CD4-positive, alpha-beta T cell treated with Interleukin-17A for 1 hour (primary cell): ENCODE results near the gene TRERF1.
"Not testable (repeated sequence)": the region's sequence is repeated elsewhere in the genome, so short reads cannot be mapped to it uniquely, and the experiment has no call there.

Source experiments
- DNase-seq: peaks from one replicate; pipeline ENCODE4 v3.0.0-alpha.2; 2020

The TRERF1 gene

GRCh38 chr6:42332916-42333315, 118.8 kb downstream of the TRERF1 start:
- DNase-seq = no peak

DNA sequence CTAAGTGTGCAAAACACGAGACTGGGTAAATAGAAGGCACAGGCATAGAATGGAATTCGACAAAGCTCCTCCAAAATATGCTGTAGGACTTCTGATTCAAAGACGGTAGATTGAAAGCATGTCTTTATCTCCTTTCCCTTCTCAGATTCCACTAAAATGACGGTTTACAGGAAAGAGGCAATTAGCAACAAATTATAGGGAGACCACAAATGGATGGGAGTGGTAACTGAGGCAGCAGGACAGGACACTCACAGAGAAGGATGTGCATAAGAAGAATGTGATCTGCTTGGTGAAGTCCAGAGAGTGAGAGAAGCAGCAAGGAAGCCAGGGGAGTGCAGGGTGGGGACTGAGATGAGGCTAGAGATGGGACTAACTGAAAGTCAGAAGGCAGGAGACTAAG, 120.7 kb downstream of the TRERF1 start:
- no peak for DNase-seq

DNA sequence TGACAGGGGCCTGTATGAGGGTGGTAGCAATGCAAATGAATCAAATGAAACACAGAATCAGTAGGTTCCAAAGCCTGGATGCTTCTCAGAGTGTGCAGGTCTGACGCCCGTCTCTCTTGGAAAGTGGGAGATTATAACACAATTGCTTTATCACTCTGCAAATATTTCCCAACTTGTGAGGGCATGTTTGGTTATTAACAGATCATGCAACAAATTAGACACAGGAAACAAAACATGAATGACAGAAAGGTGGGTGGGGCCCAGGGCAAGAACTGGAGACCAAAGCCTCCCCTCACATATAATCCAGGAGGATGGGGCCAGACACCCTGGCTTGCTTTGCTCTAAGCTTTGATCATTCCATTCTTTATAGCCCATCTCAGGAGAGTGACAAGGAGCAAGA, 125.5 kb downstream of the TRERF1 start:
- DNase-seq = no peak

- not testable (repeated sequence) for DNase-seq
Observed at GRCh38 chr6:42324656-42325324, 126.9 kb downstream of the TRERF1 start.

GRCh38 chr6:42322676-42323075, 129.1 kb downstream of the TRERF1 start:
- DNase-seq = no peak

DNA sequence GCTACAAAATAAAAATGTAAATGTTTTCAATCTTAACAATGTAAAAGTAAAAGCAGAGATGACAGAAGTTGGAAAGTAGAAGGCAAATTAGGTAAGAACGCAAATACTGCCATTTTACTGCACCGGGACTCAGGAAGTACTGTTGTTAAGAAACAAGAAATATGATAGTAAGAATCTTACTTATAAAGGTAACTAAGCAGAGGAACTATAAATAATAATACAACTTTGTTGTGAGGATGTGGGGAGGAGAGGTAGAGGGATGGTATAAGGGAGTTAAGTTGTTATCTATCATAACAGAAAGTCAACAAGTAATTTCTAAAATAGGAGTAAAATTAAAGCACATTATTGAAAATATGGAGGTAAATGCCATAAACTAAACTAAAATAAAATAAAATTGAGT, 129.8 kb downstream of the TRERF1 start:
- no peak for DNase-seq

GRCh38 chr6:42320762-42321161, 131.0 kb downstream of the TRERF1 start:
- DNase-seq = no peak

DNA sequence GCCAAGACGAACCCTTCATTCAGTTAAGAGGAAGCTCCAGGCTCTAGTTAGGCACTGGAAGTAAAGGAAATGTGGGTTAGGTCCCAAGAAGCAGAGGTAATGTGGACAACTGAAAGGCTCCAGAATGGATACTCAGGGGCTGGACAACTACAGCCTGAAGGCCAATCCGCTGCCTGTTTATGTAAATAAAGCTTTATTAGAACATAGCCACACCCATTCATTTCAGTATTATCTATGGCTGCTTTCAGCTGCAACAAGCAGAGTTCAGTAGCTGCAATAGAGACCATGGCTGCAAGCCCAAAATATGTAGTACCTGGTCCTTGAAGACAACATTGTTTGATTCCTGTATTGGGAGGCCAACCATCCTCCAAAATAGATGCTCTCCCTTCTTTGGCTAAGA, 133.2 kb downstream of the TRERF1 start:
- DNase-seq = no peak

GRCh38 chr6:42316981-42317380, 134.7 kb downstream of the TRERF1 start:
- DNase-seq = no peak

- no peak for DNase-seq
Observed at GRCh38 chr6:42315991-42316970, 135.4 kb downstream of the TRERF1 start.

- no peak for DNase-seq
Observed at GRCh38 chr6:42315259-42315990, 136.3 kb downstream of the TRERF1 start.

- no peak for DNase-seq
Observed at GRCh38 chr6:42314571-42315258, 137.0 kb downstream of the TRERF1 start.

DNA sequence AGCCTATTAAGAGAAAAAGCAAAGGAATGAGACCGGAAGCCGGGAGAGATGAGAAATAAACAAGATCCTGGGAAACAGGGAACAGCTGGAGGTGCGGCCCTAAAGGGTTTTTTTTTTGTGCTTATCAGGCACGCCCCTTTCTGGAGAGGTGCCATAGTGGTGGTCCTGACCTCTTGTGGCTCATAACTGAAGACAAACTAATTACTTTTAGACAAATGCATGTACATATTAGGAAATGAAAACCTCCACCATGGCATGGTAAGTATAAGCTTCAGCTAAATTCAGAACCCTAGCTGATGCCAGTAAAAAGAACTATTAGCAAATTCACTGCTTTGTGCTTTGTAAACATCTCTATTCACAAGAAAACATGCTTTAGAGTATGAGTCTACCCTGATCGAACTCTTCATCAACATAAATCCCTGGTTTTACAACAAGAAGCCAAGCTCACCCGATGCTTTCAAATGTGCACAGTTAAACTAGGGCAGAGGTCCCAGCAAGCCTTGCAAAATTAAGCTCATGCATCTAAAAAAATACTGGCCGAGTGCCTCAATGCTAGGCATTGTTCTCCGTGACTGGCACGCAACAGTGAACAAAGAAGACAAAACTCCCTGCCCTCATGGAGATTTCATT, 137.7 kb downstream of the TRERF1 start:
- no peak for DNase-seq

DNA sequence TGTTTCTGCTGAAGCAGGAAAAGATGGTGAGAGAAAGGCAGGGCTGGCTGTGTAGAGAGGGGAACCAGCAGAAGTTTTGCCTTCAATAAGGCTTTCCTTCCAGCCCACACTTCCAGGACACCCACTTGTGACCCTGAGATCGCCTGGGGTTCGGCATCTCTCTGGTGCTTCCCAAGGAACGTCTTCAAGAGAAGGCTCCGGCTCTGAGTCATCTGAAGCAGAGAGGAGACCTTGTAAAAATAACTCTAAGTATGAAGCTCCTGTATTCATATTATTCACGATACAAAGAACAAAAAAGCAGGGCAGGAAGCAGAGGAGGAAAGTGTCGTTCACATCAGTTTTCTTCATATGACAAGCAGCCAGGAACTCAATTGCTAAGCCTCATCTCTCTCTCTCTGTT, 138.7 kb downstream of the TRERF1 start:
- no peak for DNase-seq

DNA sequence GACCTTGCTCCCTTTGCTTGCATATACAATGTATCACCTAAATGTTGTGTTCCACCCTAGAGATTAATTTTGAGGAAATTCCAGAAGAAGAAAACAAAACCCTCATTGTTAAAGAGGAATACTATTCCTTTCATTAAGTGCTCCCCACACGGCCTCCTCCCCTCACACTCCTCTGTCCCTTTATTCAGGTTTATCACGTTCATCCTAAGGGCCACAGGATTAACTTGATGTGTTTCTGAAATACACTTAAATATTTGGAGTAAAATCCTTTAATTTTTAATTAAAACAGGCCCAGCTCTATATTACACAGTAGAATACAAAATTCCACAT, 144.6 kb downstream of the TRERF1 start:
- no peak for DNase-seq

DNA sequence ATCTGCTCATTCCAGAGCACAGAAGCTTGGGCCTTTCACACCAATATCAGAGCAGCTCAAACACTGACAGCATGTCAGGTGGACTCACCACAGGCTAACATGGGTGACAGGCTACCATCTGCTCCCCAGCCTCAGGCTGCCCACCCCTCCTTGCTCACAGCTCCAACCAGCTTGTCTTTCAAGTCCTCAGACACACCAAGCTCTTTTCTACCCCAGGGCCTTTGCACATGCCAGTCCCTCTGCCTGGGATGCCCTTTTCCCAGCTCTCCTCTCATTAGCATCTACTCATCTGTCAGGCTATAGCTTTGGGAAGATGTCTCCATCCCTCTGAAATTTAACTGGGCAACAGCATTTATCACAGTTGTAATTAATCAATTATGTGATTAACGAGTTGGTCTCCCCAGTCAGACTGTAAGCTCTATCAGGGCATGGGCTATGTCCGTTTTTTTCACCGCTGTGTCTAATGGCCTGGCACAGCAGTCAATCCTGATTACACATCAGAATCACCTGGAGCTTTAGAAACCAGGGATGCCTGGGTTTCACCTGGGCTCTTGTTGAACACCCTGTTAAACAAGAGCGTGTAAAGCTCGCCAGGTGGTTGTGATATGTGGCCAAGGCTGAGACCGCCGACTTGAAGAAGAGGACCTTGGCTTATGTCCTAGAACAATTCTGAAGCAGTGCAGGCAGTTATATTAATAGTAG, 145.1 kb downstream of the TRERF1 start:
- no peak for DNase-seq

DNA sequence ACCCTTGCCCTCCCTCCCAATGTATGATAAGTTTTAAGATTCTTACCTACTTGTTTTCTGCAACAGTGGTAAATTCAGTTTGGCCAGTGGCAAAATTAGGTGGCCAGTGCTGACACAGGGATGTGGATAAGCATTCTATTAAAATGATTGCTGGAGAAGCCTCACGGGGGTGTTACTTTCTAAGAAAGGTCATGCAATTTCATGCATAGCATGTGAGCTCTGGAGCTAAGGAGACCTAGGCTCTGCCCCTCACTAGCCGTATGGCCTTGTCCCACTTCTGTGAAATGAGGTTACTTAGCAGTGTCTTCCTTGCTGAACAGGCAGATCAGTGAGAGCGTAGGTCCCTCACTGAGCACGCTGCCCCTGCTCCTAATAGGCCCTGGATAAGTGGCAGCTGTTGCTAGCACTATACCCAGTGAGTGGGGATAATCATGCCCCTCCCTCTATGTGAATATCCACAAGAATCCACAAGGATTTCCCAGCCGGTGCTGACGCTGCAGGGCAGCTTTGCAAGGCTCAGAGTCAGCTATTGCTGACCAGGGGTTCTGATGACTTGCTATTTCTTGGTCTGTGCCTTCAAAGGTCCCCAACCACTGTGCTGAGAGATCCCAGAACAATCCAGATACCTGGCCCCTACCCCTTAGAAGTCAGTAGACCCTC, 147.5 kb downstream of the TRERF1 start:
- DNase-seq = no peak

GRCh38 chr6:42302411-42302810, 149.3 kb downstream of the TRERF1 start:
- no peak for DNase-seq

- DNase-seq = no peak
Observed at GRCh38 chr6:42301986-42302385, 149.7 kb downstream of the TRERF1 start.

GRCh38 chr6:42300701-42301100, 151.0 kb downstream of the TRERF1 start:
- no peak for DNase-seq

DNA sequence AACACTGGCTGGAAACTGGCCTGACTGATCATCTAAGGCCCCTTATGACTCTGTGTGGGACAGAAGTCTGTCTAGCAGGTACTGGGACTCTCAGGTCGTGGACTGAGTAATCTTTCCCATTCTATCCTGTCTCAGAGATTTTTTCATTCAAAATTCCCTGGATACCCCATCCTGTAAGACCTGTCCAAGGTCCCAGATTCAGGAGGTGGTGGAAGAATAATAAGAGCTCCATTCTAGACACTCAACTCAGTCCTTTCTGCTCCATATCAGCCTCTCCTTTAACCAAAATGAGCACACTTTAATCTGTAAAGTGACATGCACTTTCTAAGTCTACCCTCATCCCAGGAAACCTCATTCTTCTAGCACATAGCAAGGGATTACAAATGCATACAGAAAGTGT, 151.5 kb downstream of the TRERF1 start:
- DNase-seq = no peak
